Stimulated activated CD8-positive, alpha-beta memory T cell treated with anti-CD3 and anti-CD28 coated beads, Interleukin-7, amount 100 ng/mL, for 48 hours (primary cell): ENCODE results near the gene CELSR3.

Experiments used
- DNase-seq, 2 donors: peaks; one replicate each; pipeline ENCODE4 v3.0.0-alpha.2; 2020; ENCODE audit warnings: low read depth in 1 of 2; ENCODE audit errors: extremely low read depth in 1 of 2

CELSR3 gene

DNA sequence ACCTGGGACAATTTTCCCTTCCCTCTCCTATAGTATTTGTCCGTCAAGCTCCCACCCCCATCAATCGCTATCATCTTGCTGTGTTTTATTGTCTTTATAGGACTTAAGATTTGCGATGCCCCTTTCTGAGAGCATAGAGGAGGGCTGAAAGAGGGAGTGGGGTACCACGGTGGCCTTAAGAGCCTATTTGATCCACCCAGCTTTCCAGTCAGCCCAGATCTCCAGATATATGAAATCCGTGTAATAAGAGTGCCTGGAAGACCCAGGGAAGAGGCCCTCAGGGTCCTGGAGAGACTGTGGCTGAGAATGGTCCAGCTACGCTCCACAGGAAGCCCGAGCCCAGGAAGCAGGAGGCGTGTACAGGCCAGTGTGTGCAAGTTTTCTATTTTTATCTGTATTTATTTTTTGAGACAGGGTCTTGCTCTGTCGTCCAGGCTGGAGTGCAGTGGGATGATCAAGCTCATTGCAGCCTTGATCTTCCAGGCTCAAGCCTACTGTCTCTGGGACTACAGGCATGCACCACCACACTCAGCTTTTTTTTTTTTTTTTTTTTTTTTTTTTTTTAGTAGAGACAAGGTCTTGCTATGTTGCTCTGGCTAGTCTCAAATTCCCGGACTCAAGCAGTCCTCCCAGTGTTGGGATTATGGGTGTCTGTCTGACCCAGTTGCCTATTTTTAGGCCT lies 24.0 kb upstream of the CELSR3 start:
- DNase-seq = no peak

DNA sequence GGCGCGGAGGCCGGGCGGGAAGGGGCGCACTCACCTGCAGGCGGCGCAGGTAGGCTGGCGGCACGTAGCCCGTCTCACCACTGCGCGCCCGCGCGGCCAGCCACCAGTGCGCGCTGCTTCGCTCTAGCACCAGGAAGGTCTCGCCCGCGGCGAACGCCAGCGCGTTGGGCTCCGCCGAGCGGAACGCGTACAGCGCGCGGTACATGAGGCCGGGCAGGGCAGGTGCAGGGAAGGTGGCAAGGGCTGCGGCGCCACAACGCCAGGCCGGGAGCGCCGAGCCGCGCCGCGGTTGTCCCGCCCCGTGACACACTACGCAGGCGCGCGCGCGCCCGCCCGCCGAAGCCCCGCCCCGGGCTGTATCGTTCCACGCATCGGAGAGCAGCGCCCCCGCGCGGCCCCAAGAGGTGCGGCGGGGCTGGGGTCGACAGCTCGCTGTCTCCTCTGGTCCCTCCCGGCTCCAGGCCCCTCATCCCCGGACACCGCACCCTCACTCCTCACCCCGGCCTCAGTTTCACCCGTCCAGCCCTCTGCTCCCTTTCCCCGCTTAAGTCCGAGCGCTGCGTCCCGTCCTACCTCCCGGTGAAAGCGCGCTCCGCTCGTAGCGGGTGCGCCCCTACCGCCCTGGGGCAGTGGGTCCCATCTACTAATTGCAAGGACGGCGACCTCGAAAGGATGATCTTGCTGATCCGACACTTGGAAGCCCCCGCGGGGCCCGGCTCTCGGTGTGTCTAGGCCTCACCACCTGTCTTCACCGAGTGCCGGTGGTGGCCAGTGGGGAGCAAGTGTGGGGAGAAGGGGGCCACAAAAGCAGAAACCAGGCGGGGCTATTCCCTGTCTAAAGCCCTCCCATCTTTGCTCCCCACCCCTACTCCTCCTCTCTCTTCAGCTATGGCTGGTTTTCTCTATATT lies 23.2 kb upstream of the CELSR3 start, which contains the start of gene NCKIPSD:
NCKIPSD (minus strand) TSS at position 313 of the 909 bp plus-strand sequence; CDS start at position 205, 108 bp downstream.
- peak; percentile 76 to 80 for DNase-seq

- no peak for DNase-seq
These were observed 22.6 kb upstream of the CELSR3 start for GRCh38 chr3:48685293-48685602.

DNA sequence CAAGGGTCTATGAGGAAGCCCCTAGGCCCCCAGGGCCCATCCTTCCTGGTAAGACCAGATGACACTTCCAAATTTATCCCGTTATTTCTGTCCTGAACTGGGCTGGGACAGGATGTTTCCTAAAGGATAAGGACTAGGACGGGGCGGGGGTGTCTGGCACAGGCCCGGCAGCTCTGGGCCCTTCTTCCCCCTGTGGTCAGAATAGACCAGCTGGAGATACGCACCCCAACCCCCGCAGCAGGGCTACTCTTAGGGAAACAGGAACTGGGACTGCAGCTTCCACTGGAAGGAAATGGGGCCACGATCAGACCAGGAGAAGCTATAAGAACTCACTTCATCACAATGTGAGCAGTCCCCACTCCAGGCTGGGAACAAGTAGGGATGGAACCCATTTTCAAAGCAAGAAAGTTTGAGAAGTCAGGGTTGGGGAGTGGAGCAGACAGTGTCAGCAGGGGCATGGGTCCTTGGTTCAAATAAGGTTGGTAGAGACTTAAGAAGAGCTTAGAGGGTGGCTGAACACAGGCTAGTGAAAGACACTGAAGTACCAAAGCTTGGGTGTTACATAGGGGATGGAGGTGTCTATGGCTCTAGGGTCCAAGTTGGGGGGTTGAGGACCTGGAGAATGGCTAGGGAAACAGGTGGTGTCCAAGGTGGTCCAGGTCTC lies 21.9 kb upstream of the CELSR3 start:
- DNase-seq = no peak

DNA sequence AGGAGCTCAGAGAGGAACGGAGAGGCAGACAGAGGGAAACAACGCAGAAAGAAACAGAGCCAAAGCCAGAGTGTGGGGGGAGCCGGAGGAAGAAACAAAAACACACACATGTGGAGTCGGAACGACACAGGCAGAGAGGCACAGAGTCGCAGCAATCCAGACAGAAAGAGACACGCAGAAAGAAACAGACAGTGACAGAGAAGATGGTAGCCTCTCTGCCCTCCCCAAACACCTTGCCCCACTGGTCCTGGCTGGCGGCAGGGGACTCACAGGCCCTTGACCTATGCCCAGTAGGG lies 21.3 kb upstream of the CELSR3 start:
- DNase-seq = no peak

- no peak for DNase-seq
These were observed 20.1 kb upstream of the CELSR3 start for GRCh38 chr3:48682786-48683185.

- no peak for DNase-seq
These were observed 19.4 kb upstream of the CELSR3 start for GRCh38 chr3:48681974-48682610.

- no peak for DNase-seq
These were observed 18.8 kb upstream of the CELSR3 start for GRCh38 chr3:48681541-48681880.

GRCh38 chr3:48680811-48681540 lies 18.3 kb upstream of the CELSR3 start:
- DNase-seq = no peak

GRCh38 chr3:48679411-48680391 lies 17.0 kb upstream of the CELSR3 start:
- DNase-seq = no peak

DNA sequence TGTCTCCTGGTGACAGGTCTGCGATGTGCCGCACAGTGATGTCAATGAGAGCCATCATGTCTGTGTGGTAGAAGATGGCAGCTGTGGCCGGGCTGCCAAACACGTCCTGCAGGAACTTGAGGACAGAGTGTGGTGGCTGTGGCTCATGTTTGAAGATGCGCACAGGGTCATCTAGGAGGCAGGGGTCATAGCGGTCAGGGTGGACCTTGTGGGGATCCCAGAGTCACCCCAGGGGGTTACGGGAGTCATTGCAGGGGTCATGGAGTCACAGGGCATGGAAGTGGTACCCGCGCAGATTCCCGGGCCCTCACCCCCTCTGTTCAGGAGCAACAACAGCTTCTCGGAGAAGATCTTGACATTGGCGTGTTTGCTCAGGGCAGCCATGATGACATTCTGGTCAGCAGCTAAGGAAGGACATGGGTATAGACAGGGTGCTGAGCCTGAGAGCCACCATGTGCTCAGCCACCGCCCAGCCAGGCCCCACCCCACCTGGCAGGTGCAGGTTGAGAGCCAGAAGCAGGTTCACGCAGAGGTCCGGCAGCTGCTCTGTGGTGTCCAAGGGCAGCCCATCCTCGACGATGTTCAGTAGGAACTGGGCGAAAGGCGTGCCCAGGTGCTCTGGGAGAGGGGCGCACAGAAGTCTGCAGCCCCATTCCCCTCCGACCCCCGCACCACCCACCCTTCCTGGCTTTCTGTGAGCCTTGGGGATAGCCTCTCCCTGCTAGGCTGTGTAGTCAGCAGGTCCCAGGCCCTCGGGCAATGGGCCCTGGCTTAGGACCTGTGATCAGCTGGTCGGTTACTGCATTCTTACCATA lies 16.1 kb upstream of the CELSR3 start:
- DNase-seq = no peak

DNA sequence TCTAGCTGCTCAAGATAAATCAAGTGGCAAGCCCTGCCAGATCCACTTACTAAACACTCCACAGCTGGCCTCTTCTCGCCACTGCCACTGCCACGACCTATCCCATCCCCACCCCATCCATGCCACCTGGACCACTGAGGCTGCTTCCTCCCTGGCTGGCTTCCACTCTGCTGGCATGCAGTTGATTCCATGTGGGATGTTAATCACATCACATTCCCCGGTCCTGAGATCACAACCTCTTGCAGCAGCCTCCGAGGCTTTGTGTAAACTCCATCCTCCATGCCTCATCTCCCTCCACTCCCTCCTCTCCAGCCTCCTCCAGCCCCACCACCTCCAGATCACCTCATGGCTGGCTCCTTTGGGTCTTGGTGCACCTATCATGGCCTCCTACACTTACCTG lies 15.4 kb upstream of the CELSR3 start:
- DNase-seq = no peak

GRCh38 chr3:48674505-48674904 lies 11.8 kb upstream of the CELSR3 start:
- no peak for DNase-seq

GRCh38 chr3:48672522-48672921 lies 9.8 kb upstream of the CELSR3 start:
- DNase-seq = no peak

GRCh38 chr3:48664929-48665328 lies 2.2 kb upstream of the CELSR3 start:
- DNase-seq = no peak

- DNase-seq = no peak
These were observed 1.6 kb upstream of the CELSR3 start for GRCh38 chr3:48664313-48664644.

DNA sequence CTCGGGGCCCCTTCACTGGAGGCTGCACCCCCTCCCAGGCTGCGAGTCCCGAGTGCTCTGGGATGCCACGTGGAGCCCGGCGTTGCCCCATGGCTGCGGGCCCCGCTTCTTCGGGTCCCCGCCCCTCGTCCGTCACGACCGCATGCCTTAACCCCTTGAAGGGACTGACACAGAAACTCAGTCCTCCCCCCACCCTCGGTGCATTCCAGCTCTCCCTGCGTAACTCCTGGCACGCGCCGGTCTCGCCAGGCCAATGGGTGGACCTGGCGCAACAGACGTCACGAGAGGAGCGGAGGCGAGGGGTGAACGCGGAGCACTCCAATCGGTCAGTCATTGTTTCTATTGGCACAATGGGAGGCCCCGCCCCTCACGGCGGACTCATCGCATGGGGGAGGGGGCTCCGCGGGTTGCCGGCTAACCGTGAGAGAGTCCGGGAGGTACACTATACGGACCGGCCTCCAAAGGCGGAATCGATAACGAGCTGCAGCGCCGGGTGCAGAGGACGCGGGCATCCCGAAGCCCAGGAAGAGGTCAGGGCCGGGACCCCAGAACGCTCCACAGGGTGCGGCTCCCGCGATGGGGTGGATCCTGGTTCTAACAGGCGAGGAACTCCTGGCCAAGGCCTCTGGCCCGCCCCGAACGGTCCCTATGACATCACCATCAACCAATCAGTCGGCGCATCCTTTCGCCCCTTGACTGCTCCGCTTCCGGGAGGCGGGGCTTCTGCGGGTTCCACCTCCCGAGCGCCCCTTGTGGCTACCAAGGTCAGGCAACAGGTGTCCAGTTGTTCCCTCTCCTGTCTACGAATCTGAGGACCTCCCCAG lies 1.0 kb upstream of the CELSR3 start:
- peak; percentile 80 to 92 for DNase-seq

DNA sequence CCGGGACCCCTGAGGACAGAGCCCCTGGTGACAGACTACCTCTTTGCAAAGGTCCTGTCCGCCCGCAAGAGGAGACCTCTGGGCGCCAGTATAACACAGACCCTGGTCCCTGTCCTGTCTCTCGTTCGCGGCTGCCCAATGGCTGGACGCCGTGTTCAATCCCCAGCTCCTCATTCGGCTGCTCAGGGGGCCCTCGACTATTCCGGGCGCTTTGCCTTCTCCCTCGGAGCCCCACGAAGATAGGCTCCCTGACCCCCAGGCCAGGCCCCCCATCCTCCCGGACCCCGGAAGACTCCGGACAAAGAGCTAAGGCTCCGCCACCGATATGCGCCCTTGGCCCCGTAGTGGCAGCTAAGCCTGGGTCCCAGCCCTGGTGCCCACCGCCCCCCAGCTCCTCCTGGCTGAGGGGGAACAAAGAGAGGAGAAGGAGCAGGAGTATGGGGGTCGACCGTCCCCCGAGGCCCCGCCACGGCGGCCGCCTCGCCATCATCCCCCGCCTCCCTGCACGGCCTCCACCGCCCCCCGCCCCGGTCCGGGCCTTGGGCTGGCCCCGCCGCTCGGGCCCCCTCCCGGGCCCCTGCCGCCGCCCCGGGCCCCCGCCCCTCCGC lies 437 bp downstream of the CELSR3 start:
- DNase-seq = no peak
